ENCODE measurements around the gene MAGEB4.

Gene MAGEB4

GRCh38 chrX:30259927-30260326 is 18.1 kb downstream of the MAGEB4 start:
- TF ChIP-seq CTCF (IDR thresholded peaks at IDR 0.05; ENCODE audit: low read depth, low read length, poor library complexity, severe bottlenecking) (no peak), EZH2phosphoT487 (IDR thresholded peaks at IDR 0.05; ENCODE audit: borderline replicate concordance, low read length) (no peak)
- no peak overlapping the region for H3K4me2 ChIP-seq (ENCODE audit: low read length)

DNA sequence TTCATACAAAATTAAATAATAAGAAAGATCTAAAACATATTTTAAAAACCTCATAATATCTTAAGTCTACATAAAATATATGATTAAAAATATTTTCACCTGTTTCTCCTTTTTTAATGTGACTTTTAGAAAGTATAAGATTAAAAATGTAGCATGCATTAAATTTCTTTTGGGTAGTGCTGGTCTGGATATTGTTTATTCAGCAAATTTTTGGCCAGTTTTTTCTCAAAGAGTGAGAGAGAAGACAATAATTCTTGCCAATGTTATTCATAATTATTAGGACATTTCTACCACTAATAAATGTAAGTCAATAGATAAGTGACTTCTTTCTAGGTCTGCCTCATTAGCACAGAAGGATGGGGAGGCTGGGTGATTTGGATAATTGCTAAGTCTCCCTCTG is 19.2 kb downstream of the MAGEB4 start:
- Histone ChIP-seq H3K27me3 (ENCODE audit: control insufficient read depth, low read length) (no peaks in the 10 kb centered on the region), H3K4me3 (ENCODE audit: low read length) (no peak overlapping the region), H4K20me1 (ENCODE audit: control insufficient read depth, insufficient read depth, low read depth, low read length) (no peaks in the 10 kb centered on the region), H3K4me1 (ENCODE audit: control insufficient read depth, low read length) (no peaks in the 10 kb centered on the region), H3K9me2 (replicated peaks; ENCODE audit: control insufficient read depth, low read length) (no peaks in the 10 kb centered on the region), H3K9me3 (ENCODE audit: control insufficient read depth, insufficient read depth, low read length) (no peaks in the 10 kb centered on the region), H3K79me2 (ENCODE audit: control insufficient read depth, low read length) (no peaks in the 10 kb centered on the region), H3F3A (ENCODE audit: control insufficient read depth, insufficient read depth) (no peaks in the 10 kb centered on the region), H3K36me3 (ENCODE audit: control insufficient read depth, low read length) (no peaks in the 10 kb centered on the region), H3K27ac (ENCODE audit: low read depth, low read length) (no peak overlapping the region), H3K4me2 (ENCODE audit: low read length) (no peak overlapping the region)
- no peak for TF ChIP-seq CTCF (IDR thresholded peaks at IDR 0.05; ENCODE audit: low read depth, low read length, poor library complexity, severe bottlenecking)

More at GRCh38 chrX:30259927-30260326, 18.1 kb downstream of the MAGEB4 start:
- H3F3A ChIP-seq (ENCODE audit: control insufficient read depth, insufficient read depth) = no peaks in the 10 kb centered on the region
- no peaks in the 10 kb centered on the region for H3K4me1 ChIP-seq (ENCODE audit: control insufficient read depth, low read length)
- no peaks in the 10 kb centered on the region for H3K9me2 ChIP-seq (replicated peaks; ENCODE audit: control insufficient read depth, low read length)
- no peaks in the 10 kb centered on the region for H3K79me2 ChIP-seq (ENCODE audit: control insufficient read depth, low read length)
- H3K36me3 ChIP-seq (ENCODE audit: control insufficient read depth, low read length) = no peaks in the 10 kb centered on the region
- H3K27me3 ChIP-seq (ENCODE audit: control insufficient read depth, low read length) = no peaks in the 10 kb centered on the region
- no peaks in the 10 kb centered on the region for H3K9me3 ChIP-seq (ENCODE audit: control insufficient read depth, insufficient read depth, low read length)
- no peak overlapping the region for H3K27ac ChIP-seq (ENCODE audit: low read depth, low read length)
- no peak overlapping the region for H3K4me3 ChIP-seq (ENCODE audit: low read length)
- no peaks in the 10 kb centered on the region for H4K20me1 ChIP-seq (ENCODE audit: control insufficient read depth, insufficient read depth, low read depth, low read length)

- H3K4me2 ChIP-seq (ENCODE audit: low read length) = no peak overlapping the region
- no peaks in the 10 kb centered on the region for H3K36me3 ChIP-seq (ENCODE audit: control insufficient read depth, low read length)
- no peaks in the 10 kb centered on the region for H3F3A ChIP-seq (ENCODE audit: control insufficient read depth, insufficient read depth)
- H4K20me1 ChIP-seq (ENCODE audit: control insufficient read depth, insufficient read depth, low read depth, low read length) = no peaks in the 10 kb centered on the region
- no peak overlapping the region for H3K4me3 ChIP-seq (ENCODE audit: low read length)
- no peaks in the 10 kb centered on the region for H3K9me2 ChIP-seq (replicated peaks; ENCODE audit: control insufficient read depth, low read length)
- TF ChIP-seq EZH2phosphoT487 (IDR thresholded peaks at IDR 0.05; ENCODE audit: borderline replicate concordance, low read length) = no peak
- no peak for TF ChIP-seq CTCF (IDR thresholded peaks at IDR 0.05; ENCODE audit: low read depth, low read length, poor library complexity, severe bottlenecking)
- no peak overlapping the region for H3K27ac ChIP-seq (ENCODE audit: low read depth, low read length)
- no peaks in the 10 kb centered on the region for H3K79me2 ChIP-seq (ENCODE audit: control insufficient read depth, low read length)
- no peaks in the 10 kb centered on the region for H3K4me1 ChIP-seq (ENCODE audit: control insufficient read depth, low read length)
- H3K27me3 ChIP-seq (ENCODE audit: control insufficient read depth, low read length) = no peaks in the 10 kb centered on the region
- no peaks in the 10 kb centered on the region for H3K9me3 ChIP-seq (ENCODE audit: control insufficient read depth, insufficient read depth, low read length)
These were observed 21.0 kb downstream of the MAGEB4 start for GRCh38 chrX:30262763-30263162.

DNA sequence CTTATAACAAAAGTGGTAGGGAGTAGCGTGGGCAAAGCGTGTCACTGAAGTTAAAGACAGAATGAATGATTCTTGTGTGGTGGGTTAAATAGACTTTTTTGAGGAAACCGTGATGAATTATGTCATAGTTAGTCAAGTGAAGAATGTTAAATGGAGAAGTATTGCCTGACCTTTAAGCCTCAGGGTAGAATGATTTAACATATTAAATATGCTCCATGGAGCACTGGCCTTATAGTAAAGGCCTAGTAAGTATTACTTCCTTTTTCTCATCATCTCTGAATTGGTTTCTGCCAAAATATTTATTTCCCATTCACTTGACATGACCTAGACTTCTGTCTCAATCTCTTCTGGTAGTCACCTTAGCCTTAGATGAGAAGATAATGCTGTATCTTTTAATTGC is 28.8 kb downstream of the MAGEB4 start:
- Histone ChIP-seq H3K4me2 (ENCODE audit: low read length) (no peak overlapping the region), H3K9me3 (ENCODE audit: control insufficient read depth, insufficient read depth, low read length) (no peaks in the 10 kb centered on the region), H3K4me3 (ENCODE audit: low read length) (no peak overlapping the region), H4K20me1 (ENCODE audit: control insufficient read depth, insufficient read depth, low read depth, low read length) (no peaks in the 10 kb centered on the region), H3F3A (ENCODE audit: control insufficient read depth, insufficient read depth) (no peaks in the 10 kb centered on the region), H3K36me3 (ENCODE audit: control insufficient read depth, low read length) (no peaks in the 10 kb centered on the region), H3K4me1 (ENCODE audit: control insufficient read depth, low read length) (no peaks in the 10 kb centered on the region), H3K79me2 (ENCODE audit: control insufficient read depth, low read length) (no peaks in the 10 kb centered on the region), H3K27ac (ENCODE audit: low read depth, low read length) (no peak overlapping the region), H3K9me2 (replicated peaks; ENCODE audit: control insufficient read depth, low read length) (no peaks in the 10 kb centered on the region), H3K27me3 (ENCODE audit: control insufficient read depth, low read length) (no peaks in the 10 kb centered on the region)
- TF ChIP-seq CTCF (IDR thresholded peaks at IDR 0.05; ENCODE audit: low read depth, low read length, poor library complexity, severe bottlenecking) (no peak), EZH2phosphoT487 (IDR thresholded peaks at IDR 0.05; ENCODE audit: borderline replicate concordance, low read length) (no peak)

Measured in DOHH2 (cell line).